ENCODE data around the gene ODF4.

- TF ChIP-seq CTCF (IDR thresholded peaks at IDR 0.05; ENCODE audit: insufficient read depth, low read length, poor library complexity, severe bottlenecking) (no peak), EZH2phosphoT487 (conservative IDR thresholded peaks at IDR 0.05; ENCODE audit: low read length) (no peak)
Observed at GRCh38 chr17:8359769-8360168, 20.1 kb downstream of the ODF4 start.
